K562 (cell line): ENCODE results near the gene AFG1L. TPM values are rescaled to one million over a fixed set of nuclear protein-coding genes. Genes with fewer than 3 reads are reported as not detected.
A peak's percentile ranks its signal among the peaks of the same experiment; 100 is the strongest.

Experiments
- BACH1 ChIP-seq: fragments of 200-800 bp; sonication (Bioruptor generic); IDR thresholded peaks from 2 replicates; pipeline ENCODE4 v1.6.1; 2016; ENCODE audit warnings: missing genetic modification characterization, missing compliant biosample characterization
- E2F6 ChIP-seq, 2 experiments: IDR thresholded peaks; 2 replicates each; pipeline ENCODE4 v1.6.1; 2011; ENCODE audit warnings: borderline replicate concordance in 1 of 2, control low read depth in 1 of 2, low read depth in 1 of 2, low read length in 1 of 2, mild to moderate bottlenecking in 1 of 2, mixed read lengths in 1 of 2, moderate library complexity in 1 of 2; ENCODE audit not compliant: insufficient read depth in 1 of 2, insufficient read length in 1 of 2, poor library complexity in 1 of 2, severe bottlenecking in 1 of 2; ENCODE audit errors: extremely low read depth in 1 of 2
- ELF4 ChIP-seq: fragments of 450-650 bp; formaldehyde crosslinking; IDR thresholded peaks from 2 replicates; pipeline ENCODE4 v1.4.0; 2022; ENCODE audit warnings: missing genetic modification characterization
- ESRRB ChIP-seq: fragments of 250-450 bp; sonication (Bioruptor Pico); IDR thresholded peaks from 2 replicates; pipeline ENCODE4 v1.5.0; 2020; ENCODE audit warnings: mild to moderate bottlenecking, moderate library complexity, borderline replicate concordance
- FOXM1 ChIP-seq, 2 experiments: fragments of 450-650 bp in 1 of 2; sonication (generic) in 1 of 2; formaldehyde crosslinking in 1 of 2; IDR thresholded peaks; 2 replicates each; pipeline versions ENCODE4 v1.6.1 to v1.9.0; 2017 to 2022; ENCODE audit warnings: low read depth in 2 of 2, mild to moderate bottlenecking in 2 of 2, missing genetic modification reagents in 1 of 2, moderate library complexity in 1 of 2
- KAT8 ChIP-seq: fragments of 450-650 bp; IDR thresholded peaks from 2 replicates; pipeline ENCODE4 v1.6.1; 2016; ENCODE audit warnings: low read depth, mild to moderate bottlenecking
- MAX ChIP-seq: sonication (generic); formaldehyde crosslinking; IDR thresholded peaks from 2 replicates; pipeline ENCODE4 v1.9.0; 2022; ENCODE audit warnings: mild to moderate bottlenecking, missing genetic modification reagents
- NEUROD1 ChIP-seq: fragments of 150-350 bp; IDR thresholded peaks from 2 replicates; pipeline ENCODE4 v1.6.1; 2014; ENCODE audit warnings: borderline replicate concordance, low read length, low read depth; ENCODE audit not compliant: partially characterized antibody
- PHF20 ChIP-seq: fragments of 450-650 bp; IDR thresholded peaks from 2 replicates; pipeline ENCODE4 v1.6.1; 2018; ENCODE audit not compliant: partially characterized antibody
- PTBP1 ChIP-seq: fragments of 200-400 bp; formaldehyde crosslinking; IDR thresholded peaks from 2 replicates; pipeline ENCODE4 v1.6.1; 2017; ENCODE audit warnings: low read depth, low read length
- PTRF ChIP-seq: fragments of 450-650 bp; IDR thresholded peaks from 2 replicates; pipeline ENCODE4 v1.6.1; 2016; ENCODE audit warnings: mild to moderate bottlenecking, missing genetic modification characterization, missing compliant biosample characterization
- RBM14 ChIP-seq: fragments of 200-400 bp; formaldehyde crosslinking; IDR thresholded peaks from 2 replicates; pipeline ENCODE4 v1.6.1; 2018; ENCODE audit warnings: low read depth, mild to moderate bottlenecking, low read length, moderate library complexity, borderline replicate concordance; ENCODE audit not compliant: insufficient read depth
- THAP12 ChIP-seq: fragments of 250-450 bp; sonication (Bioruptor Pico); IDR thresholded peaks from 2 replicates; pipeline ENCODE4 v1.9.0; 2021; ENCODE audit warnings: mild to moderate bottlenecking, inconsistent platforms
- TSC22D4 ChIP-seq: fragments of 450-650 bp; IDR thresholded peaks from 2 replicates; pipeline ENCODE4 v1.6.1; 2016; ENCODE audit warnings: missing genetic modification characterization, missing biosample characterization, control low read depth
- ZNF444 ChIP-seq: fragments of 250-450 bp; sonication (Bioruptor Pico); IDR thresholded peaks from 2 replicates; pipeline ENCODE4 v1.4.0; 2020; ENCODE audit warnings: mild to moderate bottlenecking, moderate library complexity
- ZNF551 ChIP-seq: fragments of 250-450 bp; sonication (Bioruptor Pico); IDR thresholded peaks from 2 replicates; pipeline ENCODE4 v1.5.0; 2021; ENCODE audit warnings: mild to moderate bottlenecking, moderate library complexity
- ZNF79 ChIP-seq: fragments of 250-450 bp; sonication (Bioruptor Pico); IDR thresholded peaks from 2 replicates; pipeline ENCODE4 v1.4.0; 2020; ENCODE audit warnings: low read depth, mild to moderate bottlenecking, moderate library complexity
- polyA plus RNA-seq, 8 experiments: library from polyadenylated mRNA; depleted of rRNA in 4 of 8; stranded (reverse) in 5 of 8; unstranded in 3 of 8; fragments of >200 nt; fragmentation: Nextera tagmentation in 2 of 8; fragmentation: Illumina TruSeq in 1 of 8; extraction: Ambion mirVana in 2 of 8; extraction: Trizol in 1 of 8; gene quantifications; 2 replicates each; pipeline versions ENCODE4 v1.2.1 to v1.2.3, GENCODE V29; 2011 to 2014; ENCODE audit warnings: inconsistent platforms in 1 of 8, missing spikeins in 1 of 8
- total RNA-seq, 7 experiments: library from RNA; depleted of rRNA in 6 of 7; stranded (reverse); fragments of >200 nt in 6 of 7; fragmentation: Illumina TruSeq in 2 of 7; extraction: Trizol in 2 of 7; gene quantifications; 2 replicates each; pipeline versions ENCODE4 v1.2.1 to v1.2.3, GENCODE V29; 2011 to 2021; ENCODE audit warnings: low replicate concordance in 1 of 7
- TF ChIP-seq, protein P1 (sequence below): sonication (generic); formaldehyde crosslinking; IDR thresholded peaks from 2 replicates; pipeline ENCODE4 v1.8.0; 2022; ENCODE audit warnings: mild to moderate bottlenecking, low read depth, missing genetic modification reagents
- TF ChIP-seq, protein P2 (sequence below): fragments of 450-650 bp; IDR thresholded peaks from 2 replicates; pipeline ENCODE4 v1.6.1; 2016

AFG1L gene
- total and polyA plus RNA-seq, 9 of the 15 experiments (the other 6 are each of a cell fraction or from before 2014, with no cell fraction given) = 2.2 to 15.5 (median 5.8) TPM

DNA sequence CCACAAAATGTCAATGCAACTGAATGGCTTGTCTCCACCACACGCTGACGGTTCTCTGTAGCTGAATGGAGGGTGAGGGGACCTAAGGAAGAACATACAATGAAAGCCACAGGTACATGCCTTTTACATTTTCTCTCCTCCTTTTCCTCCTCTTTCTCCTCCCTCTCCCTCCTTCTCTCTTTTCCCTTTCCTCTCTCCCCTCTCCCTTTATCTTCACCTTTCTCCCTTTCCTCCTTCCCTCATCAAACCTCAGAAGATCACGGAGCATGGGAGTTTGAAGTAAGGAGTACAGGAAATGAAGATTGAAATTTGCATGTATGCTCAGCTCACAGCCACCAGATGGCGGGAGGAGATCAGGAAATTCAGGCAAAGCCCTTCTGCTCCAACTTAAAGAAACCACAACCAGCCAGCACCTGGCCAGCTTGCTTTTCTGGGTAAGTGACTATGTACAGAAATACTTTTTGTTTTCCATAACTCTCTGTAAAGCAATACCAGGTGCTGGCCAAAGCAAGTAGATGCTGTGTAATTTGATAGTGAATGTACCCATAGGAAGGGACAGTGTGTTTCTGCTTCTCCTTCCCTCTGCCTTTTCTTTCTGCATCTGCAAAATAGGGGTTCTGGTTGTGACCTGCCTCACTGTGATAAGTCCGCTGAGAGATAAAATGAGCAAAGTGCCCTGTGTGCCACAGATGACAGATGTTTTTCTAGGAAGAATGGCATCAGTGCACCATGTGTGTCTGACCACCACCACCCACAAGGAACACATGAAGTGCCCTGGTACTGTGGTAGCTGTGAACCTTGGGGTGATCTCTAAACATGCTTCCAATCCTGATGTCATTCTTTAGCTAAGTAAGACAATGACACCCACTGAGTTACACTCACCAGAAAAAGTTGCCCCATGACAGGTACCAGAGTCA is 247.2 kb downstream of the AFG1L start (continued):
- TF ChIP-seq NEUROD1 = no peak
- no peak for TF ChIP-seq ZNF444 (CRISPR knock-in tag)
- TF ChIP-seq ELF4 = peak; percentile 82; the same call in 1 of the 2 replicates
- TF ChIP-seq FOXM1 (IDR thresholded peaks at IDR 0.05; ENCODE audit: low read depth) = no peak
- no peak for TF ChIP-seq FOXM1 (CRISPR knock-in tag; IDR thresholded peaks at IDR 0.05; ENCODE audit: low read depth)
- no peak for TF ChIP-seq PHF20
- no peak for TF ChIP-seq ESRRB
- TF ChIP-seq PTRF (tag) = no peak
- TF ChIP-seq, protein P1, sequence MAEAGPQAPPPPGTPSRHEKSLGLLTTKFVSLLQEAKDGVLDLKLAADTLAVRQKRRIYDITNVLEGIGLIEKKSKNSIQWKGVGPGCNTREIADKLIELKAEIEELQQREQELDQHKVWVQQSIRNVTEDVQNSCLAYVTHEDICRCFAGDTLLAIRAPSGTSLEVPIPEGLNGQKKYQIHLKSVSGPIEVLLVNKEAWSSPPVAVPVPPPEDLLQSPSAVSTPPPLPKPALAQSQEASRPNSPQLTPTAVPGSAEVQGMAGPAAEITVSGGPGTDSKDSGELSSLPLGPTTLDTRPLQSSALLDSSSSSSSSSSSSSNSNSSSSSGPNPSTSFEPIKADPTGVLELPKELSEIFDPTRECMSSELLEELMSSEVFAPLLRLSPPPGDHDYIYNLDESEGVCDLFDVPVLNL (CRISPR knock-in tag) = no peak
- TF ChIP-seq RBM14 = no peak
- TF ChIP-seq THAP12 (CRISPR knock-in tag) = no peak
- 0 out of 2 replicates have a peak, but pooled peaks have one; percentile 53 for TF ChIP-seq TSC22D4 (tag)
- no peak for TF ChIP-seq PTBP1
- no peak for TF ChIP-seq BACH1 (tag)
- TF ChIP-seq MAX (CRISPR knock-in tag) = no peak
- TF ChIP-seq KAT8 = no peak
- TF ChIP-seq ZNF79 (CRISPR knock-in tag) = no peak
- no peak for TF ChIP-seq ZNF551 (CRISPR knock-in tag)
- TF ChIP-seq, protein P2, sequence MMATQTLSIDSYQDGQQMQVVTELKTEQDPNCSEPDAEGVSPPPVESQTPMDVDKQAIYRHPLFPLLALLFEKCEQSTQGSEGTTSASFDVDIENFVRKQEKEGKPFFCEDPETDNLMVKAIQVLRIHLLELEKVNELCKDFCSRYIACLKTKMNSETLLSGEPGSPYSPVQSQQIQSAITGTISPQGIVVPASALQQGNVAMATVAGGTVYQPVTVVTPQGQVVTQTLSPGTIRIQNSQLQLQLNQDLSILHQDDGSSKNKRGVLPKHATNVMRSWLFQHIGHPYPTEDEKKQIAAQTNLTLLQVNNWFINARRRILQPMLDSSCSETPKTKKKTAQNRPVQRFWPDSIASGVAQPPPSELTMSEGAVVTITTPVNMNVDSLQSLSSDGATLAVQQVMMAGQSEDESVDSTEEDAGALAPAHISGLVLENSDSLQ = no peak
- TF ChIP-seq E2F6 (IDR thresholded peaks at IDR 0.05; ENCODE audit: borderline replicate concordance in 1 of 2, extremely low read depth in 1 of 2, insufficient read depth in 1 of 2, insufficient read length in 1 of 2, low read depth in 1 of 2, low read length in 1 of 2, poor library complexity in 1 of 2, severe bottlenecking in 1 of 2) = no peak
